T-helper 2 cell treated with Interferon-gamma antibody and Interleukin-4, amounts not matched to agents 5 μg/mL and 100 μg/mL, for 36 hours (primary cell): Measurements from ENCODE around the gene PPCDC.

ENCODE experiments used
- DNase-seq: peaks from one replicate; pipeline ENCODE4 v3.0.0; 2021; ENCODE audit warnings: low spot score
- H3K27ac Mint-ChIP-seq: one replicate; pipeline ENCODE4 v1.8.0; 2021; ENCODE audit warnings: mild to moderate bottlenecking, mixed read lengths
- H3K27me3 Mint-ChIP-seq: one replicate; pipeline ENCODE4 v1.8.0; 2021; ENCODE audit warnings: low read depth, mixed read lengths
- H3K36me3 Mint-ChIP-seq: one replicate; pipeline ENCODE4 v1.8.0; 2021; ENCODE audit warnings: low read depth, mixed read lengths
- H3K4me1 Mint-ChIP-seq: one replicate; pipeline ENCODE4 v1.8.0; 2021; ENCODE audit warnings: low read depth, mixed read lengths
- H3K4me3 Mint-ChIP-seq: one replicate; pipeline ENCODE4 v1.8.0; 2022; ENCODE audit warnings: mild to moderate bottlenecking, moderate library complexity, mixed read lengths
- H3K9me3 Mint-ChIP-seq: one replicate; pipeline ENCODE4 v1.8.0; 2021; ENCODE audit warnings: mixed read lengths

The PPCDC gene

GRCh38 chr15:75042730-75043508, 19.5 kb downstream of the PPCDC start:
- Mint-ChIP-seq H3K36me3 (peaks cover 34% of the 10 kb centered on the region), H3K4me3 (peak overlapping the region; percentile 80), H3K4me1 (peaks cover 81% of the 10 kb centered on the region), H3K27me3 (no peaks in the 10 kb centered on the region), H3K9me3 (no peaks in the 10 kb centered on the region), H3K27ac (peak overlapping the region; percentile 91)
- peak; percentile 89 for DNase-seq

- Mint-ChIP-seq H3K27me3 (no peaks in the 10 kb centered on the region), H3K36me3 (peaks cover 35% of the 10 kb centered on the region), H3K27ac (peak overlapping the region; percentile 91), H3K4me3 (peak overlapping the region; percentile 80), H3K9me3 (no peaks in the 10 kb centered on the region), H3K4me1 (peaks cover 78% of the 10 kb centered on the region)
- no peak for DNase-seq
Measured at GRCh38 chr15:75043509-75044257, 20.3 kb downstream of the PPCDC start.

DNA sequence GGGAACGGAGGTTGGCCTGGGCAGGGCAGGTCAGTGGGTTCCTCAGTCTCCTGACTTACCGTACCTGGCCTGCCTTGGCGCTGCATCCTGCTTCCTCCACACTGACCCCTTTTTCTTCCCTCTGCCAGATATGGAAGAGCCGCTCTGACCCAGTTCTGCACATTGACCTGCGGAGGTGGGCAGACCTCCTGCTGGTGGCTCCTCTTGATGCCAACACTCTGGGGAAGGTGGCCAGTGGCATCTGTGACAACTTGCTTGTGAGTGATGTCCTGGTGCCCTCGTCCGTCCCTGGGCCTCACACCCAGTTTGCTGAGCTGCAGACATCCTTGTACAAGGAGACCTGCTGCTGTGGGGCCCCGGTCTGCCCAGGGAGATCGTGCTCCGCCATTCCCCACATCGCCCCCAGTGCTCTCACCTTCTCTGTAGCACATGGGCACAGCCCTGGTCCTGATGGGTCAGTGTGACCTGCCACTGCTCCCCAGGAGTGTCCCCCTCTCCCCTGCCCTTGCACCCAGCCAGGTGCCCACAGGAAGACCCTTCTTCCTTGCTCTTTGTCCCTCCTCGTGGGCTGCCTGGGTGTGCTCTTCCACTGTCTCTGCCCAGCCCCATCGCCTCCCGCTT, 21.0 kb downstream of the PPCDC start:
- DNase-seq: no peak
- peaks cover 72% of the 10 kb centered on the region for H3K4me1 Mint-ChIP-seq
- peaks cover 38% of the 10 kb centered on the region for H3K36me3 Mint-ChIP-seq
- peak overlapping the region; percentile 80 for H3K4me3 Mint-ChIP-seq
- H3K27me3 Mint-ChIP-seq: no peaks in the 10 kb centered on the region
- H3K9me3 Mint-ChIP-seq: no peaks in the 10 kb centered on the region
- peak overlapping the region; percentile 91 for H3K27ac Mint-ChIP-seq

- Mint-ChIP-seq H3K4me1 (peaks cover 64% of the 10 kb centered on the region), H3K27me3 (no peaks in the 10 kb centered on the region), H3K9me3 (no peaks in the 10 kb centered on the region), H3K27ac (peak overlapping the region; percentile 91), H3K36me3 (peaks cover 43% of the 10 kb centered on the region), H3K4me3 (peak overlapping the region; percentile 80)
- no peak for DNase-seq
Measured at GRCh38 chr15:75045332-75046015, 22.1 kb downstream of the PPCDC start.

DNA sequence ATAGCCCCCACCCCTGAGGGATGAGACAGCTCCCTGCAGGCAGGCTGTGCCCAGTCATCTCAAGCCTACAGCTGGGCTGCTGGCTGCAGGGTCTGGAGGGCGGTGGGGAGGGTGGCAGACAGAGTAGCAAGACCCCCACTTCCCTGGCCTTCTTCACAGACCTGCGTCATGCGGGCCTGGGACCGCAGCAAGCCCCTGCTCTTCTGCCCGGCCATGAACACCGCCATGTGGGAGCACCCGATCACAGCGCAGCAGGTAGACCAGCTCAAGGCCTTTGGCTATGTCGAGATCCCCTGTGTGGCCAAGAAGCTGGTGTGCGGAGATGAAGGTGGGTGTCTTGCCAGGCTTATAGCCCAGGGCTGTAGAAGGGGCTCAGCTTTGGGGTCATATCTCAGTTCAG, 25.0 kb downstream of the PPCDC start:
- Mint-ChIP-seq H3K4me3 (no peak overlapping the region), H3K27me3 (no peaks in the 10 kb centered on the region), H3K36me3 (peaks cover 47% of the 10 kb centered on the region), H3K9me3 (no peaks in the 10 kb centered on the region), H3K27ac (no peak overlapping the region), H3K4me1 (peaks cover 46% of the 10 kb centered on the region)
- DNase-seq: no peak

DNA sequence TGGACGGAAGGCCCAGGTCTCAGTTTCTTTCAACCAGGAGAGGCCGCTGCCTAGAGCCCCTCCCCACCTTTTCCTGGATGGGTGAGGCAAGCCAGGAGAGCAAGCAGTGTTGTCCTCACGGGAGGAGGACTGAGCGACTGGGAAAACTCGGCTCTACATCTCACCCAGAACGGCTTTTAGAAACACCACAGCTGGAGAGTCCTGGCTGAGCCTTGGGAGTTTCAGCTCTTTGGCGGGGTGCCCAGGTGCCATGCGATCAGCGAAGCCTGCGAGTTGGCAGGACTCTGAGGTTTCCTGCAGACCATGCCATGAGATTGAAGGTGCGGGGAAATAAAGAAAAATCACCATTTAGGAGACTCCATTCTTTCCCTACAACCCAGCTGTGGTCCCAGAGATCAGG, 26.0 kb downstream of the PPCDC start:
- peaks cover 48% of the 10 kb centered on the region for H3K36me3 Mint-ChIP-seq
- H3K27ac Mint-ChIP-seq: no peak overlapping the region
- H3K4me3 Mint-ChIP-seq: no peak overlapping the region
- peaks cover 45% of the 10 kb centered on the region for H3K4me1 Mint-ChIP-seq
- no peaks in the 10 kb centered on the region for H3K27me3 Mint-ChIP-seq
- DNase-seq: no peak
- no peaks in the 10 kb centered on the region for H3K9me3 Mint-ChIP-seq

- Mint-ChIP-seq H3K9me3 (no peaks in the 10 kb centered on the region), H3K4me3 (no peak overlapping the region), H3K4me1 (peaks cover 42% of the 10 kb centered on the region), H3K36me3 (peaks cover 42% of the 10 kb centered on the region), H3K27me3 (no peaks in the 10 kb centered on the region), H3K27ac (no peak overlapping the region)
- no peak for DNase-seq
Measured at GRCh38 chr15:75050283-75050682, 26.9 kb downstream of the PPCDC start.

GRCh38 chr15:75051191-75051608, 27.8 kb downstream of the PPCDC start:
- H3K27ac Mint-ChIP-seq: no peak overlapping the region
- peaks cover 40% of the 10 kb centered on the region for H3K4me1 Mint-ChIP-seq
- DNase-seq: no peak

DNA sequence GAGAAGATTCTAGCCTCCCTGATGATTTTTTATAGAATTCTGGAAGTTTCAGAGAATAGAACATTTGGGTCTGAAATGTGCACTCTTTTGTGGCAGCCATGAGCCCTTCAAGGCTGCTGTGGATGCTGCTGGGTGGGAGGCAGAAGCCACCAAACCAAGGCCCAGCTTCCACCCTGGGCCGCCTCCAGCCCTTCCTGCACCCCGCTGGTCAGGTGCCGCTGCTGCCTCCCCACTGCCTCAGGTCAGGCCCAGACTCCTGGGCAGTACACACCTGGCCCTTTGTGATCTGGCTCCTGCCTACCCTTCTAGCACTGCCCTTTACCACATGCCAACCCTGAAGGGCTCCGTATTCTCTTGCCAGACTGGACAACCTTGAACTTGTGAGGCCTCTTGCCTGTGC, 28.3 kb downstream of the PPCDC start:
- Mint-ChIP-seq H3K4me3 (no peak overlapping the region), H3K27me3 (no peaks in the 10 kb centered on the region), H3K36me3 (peaks cover 40% of the 10 kb centered on the region), H3K9me3 (no peaks in the 10 kb centered on the region), H3K27ac (no peak overlapping the region), H3K4me1 (peaks cover 38% of the 10 kb centered on the region)
- no peak for DNase-seq

More at GRCh38 chr15:75051191-75051608, 27.8 kb downstream of the PPCDC start:
- Mint-ChIP-seq H3K4me3 (no peak overlapping the region), H3K9me3 (no peaks in the 10 kb centered on the region), H3K36me3 (peaks cover 42% of the 10 kb centered on the region), H3K27me3 (no peaks in the 10 kb centered on the region)

GRCh38 chr15:75052972-75053747, 29.8 kb downstream of the PPCDC start:
- Mint-ChIP-seq H3K27ac (no peak overlapping the region), H3K36me3 (peaks cover 35% of the 10 kb centered on the region)
- no peak for DNase-seq

GRCh38 chr15:75053748-75054125, 30.3 kb downstream of the PPCDC start:
- Mint-ChIP-seq H3K36me3 (peaks cover 37% of the 10 kb centered on the region), H3K9me3 (no peaks in the 10 kb centered on the region), H3K27ac (no peak overlapping the region), H3K27me3 (no peaks in the 10 kb centered on the region), H3K4me3 (no peak overlapping the region), H3K4me1 (peaks cover 35% of the 10 kb centered on the region)
- no peak for DNase-seq

More at GRCh38 chr15:75052972-75053747, 29.8 kb downstream of the PPCDC start:
- Mint-ChIP-seq H3K9me3 (no peaks in the 10 kb centered on the region), H3K4me3 (no peak overlapping the region), H3K27me3 (no peaks in the 10 kb centered on the region), H3K4me1 (peaks cover 32% of the 10 kb centered on the region)

- Mint-ChIP-seq H3K27me3 (no peaks in the 10 kb centered on the region), H3K4me1 (peaks cover 34% of the 10 kb centered on the region), H3K27ac (peak overlapping the region; percentile 18), H3K36me3 (peaks cover 33% of the 10 kb centered on the region), H3K9me3 (no peaks in the 10 kb centered on the region), H3K4me3 (no peak overlapping the region)
- DNase-seq: no peak
Measured at GRCh38 chr15:75054172-75054897, 30.9 kb downstream of the PPCDC start.
